CD4-positive, alpha-beta T cell treated with Interleukin-15 for 4 hours (primary cell): ENCODE results near the gene CYP3A5.
"Not testable (repeated sequence)": the region's sequence is repeated elsewhere in the genome, so short reads cannot be mapped to it uniquely, and the experiment has no call there.

ENCODE experiments used
- DNase-seq: peaks from one replicate; pipeline ENCODE4 v3.0.0-alpha.2; 2020; ENCODE audit warnings: low spot score

The CYP3A5 gene

DNA sequence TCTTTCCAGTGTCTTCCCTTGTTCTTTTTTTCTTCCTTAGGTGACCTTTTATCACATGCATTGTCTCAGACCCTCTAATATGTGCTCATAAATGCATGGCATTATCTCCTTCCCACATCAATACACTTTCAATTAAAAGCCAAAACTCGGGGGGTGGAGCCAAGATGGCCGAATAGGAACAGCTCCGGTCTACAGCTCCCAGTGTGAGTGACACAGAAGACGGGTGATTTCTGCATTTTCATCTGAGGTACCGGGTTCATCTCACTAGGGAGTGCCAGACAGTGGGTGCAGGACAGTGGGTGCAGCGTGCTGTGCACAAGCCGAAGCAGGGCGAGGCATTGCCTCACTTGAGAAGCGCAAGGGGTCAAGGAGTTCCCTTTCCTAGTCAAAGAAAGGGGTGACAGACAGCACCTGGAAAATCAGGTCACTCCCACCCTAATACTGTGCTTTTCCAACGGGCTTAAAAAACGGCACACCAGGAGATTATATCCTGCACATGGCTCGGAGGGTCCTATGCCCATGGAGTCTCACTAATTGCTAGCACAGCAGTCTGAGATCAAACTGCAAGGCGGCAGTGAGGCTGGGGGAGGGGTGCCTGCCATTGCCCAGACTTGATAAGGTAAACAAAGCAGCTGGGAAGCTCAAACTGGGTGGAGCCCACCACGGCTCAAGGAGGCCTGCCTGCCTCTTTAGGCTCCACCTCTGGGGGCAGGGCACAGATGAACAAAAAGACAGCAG is 6.2 kb upstream of the CYP3A5 start:
- not testable (repeated sequence) for DNase-seq

DNA sequence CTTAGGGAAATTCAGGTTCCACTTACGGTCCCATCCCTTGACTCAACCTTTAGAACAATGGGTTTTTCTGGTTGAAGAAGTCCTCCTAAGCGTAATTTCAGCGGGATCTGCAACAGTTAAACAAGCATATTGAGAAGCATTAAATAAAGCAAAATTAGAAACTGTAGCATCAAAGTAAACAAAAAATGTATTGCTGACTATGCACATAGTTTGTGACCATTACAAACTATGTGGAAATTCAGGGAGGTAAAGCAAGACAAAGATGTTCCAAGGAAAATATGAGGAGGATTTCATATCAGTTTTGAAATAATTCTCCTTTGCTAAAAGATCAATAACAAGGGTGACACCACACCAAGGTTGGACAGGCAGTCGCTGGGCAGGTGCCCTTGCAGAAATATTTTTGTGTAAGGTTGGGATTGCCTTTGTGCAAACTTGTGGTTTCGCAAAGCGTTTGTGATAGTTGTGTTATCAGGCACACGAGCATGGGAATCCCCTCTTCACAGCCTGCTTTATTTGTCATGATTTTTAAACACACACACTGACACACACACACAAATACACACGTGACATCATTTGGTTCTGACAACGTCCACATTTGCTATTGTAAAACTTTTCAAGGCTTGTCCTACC is 5.4 kb upstream of the CYP3A5 start:
- no peak for DNase-seq

DNA sequence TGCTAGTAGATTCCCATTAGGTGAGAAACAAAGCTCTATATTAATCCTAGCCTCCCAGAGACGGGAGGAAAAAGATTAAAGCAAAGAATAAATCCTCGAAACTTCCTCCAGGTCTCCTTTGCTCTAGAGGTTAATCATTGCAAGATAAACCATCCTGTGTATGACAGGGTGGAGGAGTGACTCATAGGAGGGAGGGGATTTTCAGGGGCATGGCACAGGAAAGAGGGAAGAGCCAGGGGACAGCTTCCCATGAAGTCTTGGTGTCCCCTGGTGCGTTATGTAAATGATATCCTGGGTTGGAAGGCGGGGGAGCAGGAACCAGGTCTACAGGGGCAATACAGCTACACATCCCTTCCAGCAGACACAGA is 780 bp downstream of the CYP3A5 start:
- no peak for DNase-seq

DNA sequence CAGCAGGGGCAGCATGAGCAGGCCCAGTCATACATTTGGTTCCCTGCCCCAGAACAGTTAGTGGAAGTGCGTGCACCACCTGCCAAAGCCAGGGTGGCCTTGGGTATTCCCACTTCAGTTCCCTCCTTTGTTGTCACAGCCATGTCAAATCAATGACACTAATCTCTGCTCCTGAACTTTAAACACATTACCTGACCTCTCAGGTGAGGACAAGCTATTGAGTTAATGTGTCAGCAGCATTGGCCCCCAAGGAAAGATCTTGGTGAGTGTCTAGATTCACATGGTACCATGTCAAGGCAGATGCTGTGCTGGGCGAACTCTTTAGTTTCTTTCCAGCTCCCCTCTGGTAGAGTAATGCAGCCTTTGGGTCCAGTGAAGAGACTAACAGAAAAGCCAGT is 2.1 kb downstream of the CYP3A5 start:
- no peak for DNase-seq

DNA sequence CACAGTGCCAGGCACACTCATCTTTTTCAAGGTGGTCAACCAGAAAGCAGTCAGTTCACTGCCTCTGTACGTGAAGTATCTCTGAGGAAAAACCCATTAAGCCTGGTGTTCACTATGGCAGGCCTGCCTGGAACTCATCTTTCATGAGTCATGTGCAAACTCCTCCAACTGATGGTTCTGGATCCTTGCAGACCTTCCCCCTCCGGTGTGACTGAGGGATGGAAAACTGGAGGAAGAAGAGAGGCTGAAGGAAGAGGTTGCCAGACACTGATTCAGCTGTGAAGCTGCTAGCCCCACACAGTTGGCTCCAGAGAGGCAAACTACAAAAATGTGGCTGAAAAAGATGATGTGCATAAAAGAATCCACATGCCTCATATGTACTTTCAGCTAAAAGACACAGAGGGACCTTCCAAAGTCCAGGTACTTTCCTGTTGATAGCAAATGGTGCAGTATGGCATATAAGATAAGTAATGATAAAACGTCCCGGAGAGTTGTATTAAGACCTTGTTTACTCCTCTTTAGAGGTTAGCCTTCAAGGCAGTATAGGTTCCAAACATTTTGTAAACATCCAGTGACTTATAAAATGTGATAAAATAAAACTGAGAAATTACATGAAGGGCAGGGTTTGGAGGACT is 2.7 kb downstream of the CYP3A5 start:
- DNase-seq = no peak

DNA sequence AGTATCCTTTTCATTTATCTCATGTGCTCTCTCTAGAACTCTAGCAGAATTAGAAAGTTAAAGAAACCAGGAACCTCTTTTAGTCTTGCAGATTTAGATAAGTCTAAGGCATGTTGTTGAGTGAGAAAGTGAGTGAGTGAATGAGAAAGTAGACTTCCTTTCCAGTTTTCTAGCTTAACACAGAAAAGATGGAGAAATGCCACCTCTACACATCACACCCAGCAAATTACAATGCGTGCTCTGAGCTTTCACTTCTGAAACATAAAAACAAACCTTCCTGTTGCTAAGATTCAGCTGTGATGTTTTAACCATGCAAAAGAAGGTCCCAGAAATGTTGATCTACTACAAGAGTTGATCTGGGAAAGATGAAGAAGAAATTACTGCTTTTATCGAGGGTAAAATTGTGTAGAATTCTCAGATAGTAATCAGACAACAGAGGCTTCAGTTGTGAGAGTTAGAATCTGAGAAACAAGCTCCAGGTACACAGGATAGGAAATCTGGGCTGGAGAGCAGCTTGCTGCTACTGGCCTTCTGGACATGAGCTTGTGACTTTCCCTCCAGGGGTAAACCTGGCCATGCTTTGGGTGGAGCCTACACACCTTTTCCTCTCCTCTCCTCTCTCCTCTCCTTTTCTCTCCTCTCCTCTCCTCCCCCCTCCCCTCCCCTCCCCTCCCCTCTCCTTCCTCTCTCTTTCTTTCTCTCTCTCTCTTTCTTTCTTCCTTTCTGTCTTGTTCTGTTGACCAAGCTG is 4.6 kb downstream of the CYP3A5 start:
- DNase-seq = no peak

DNA sequence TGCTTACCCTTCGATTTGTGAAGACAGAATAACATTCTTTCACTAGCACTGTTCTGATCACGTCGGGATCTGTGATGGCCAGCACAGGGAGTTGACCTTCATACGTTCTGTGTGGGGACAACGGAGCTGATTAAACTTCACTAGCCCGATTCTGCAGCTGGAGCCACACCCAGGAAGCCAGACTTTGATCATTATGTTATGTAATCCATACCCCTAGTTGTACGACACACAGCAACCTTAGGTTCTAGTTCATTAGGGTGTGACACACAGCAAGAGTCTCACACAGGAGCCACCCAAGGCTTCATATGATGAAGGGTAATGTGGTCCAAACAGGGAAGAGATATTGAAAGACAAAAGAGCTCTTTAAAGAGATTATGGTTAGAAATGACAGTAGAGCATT is 7.2 kb downstream of the CYP3A5 start:
- no peak for DNase-seq

DNA sequence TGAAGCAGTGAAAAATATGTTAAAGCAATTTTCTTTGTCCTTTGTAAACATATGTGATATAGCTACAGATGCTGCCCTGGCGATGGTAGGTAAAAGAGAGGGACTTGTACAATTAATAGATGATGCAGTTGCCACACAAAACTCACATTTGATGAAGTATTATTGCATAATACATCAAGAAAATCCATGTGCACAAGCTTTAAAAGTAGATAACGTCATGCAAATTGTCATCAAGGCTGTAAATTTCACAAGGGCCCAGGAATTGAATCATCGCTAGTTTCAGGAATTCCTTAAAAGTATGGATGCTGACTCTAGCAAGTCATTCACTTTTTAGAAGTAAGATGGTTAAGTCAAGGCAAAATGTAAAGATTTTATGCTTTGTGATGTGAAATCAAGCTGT is 10.0 kb downstream of the CYP3A5 start:
- DNase-seq = no peak

DNA sequence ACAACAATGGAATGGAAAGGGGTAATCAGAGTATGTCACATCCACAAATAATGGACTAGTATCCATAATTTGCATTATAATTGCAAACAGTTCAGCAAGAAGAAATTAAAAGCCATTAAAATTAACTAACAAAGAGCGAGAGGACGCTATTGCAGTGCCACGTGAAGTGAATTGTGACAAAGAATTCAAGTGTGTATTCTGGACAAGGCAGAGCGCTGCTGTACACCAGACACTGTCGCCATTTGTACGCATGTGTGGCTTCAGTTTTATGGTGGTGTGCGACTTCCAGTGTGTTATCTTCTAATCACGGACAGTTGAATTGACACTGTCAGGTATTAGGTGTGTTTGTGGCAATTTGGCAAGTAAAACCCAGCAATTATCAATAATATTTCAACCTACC is 11.3 kb downstream of the CYP3A5 start:
- DNase-seq = no peak

DNA sequence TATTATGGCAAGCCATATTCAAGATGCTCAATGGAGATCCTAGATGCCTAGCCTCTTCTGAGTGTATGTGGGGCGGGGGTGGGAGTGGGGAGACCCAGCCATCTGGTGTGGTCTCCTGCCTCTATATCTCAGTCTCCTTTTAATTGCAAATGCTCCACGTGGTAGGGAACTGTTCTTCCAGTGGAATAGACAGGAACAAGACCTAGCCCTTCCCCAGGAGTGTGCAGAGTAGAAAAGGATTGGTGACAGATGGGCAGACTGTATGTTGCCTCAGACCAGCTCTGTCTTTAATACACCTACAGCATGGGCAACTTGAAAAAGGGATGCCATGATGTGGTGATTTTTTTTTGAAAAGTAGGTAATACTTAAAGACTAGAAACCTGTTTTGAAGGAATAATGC is 12.6 kb downstream of the CYP3A5 start:
- DNase-seq = no peak

DNA sequence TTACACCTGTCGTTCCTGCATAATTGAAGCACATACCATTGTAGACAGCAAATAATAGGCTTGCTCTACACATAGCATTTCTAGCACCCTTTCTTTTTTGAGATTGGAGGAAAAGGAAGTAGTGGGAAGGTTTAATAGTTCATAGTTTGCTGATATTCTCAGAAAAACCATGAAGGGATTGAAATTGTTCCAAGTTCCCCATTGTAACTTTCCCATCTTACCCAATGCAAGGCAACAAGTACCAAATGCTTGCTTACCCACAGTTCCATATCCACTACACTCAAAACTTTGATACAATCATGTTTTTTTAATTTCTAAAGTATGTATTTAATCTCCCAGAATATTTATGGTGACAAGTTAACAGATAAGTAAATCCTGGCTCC is 13.8 kb downstream of the CYP3A5 start:
- no peak for DNase-seq

DNA sequence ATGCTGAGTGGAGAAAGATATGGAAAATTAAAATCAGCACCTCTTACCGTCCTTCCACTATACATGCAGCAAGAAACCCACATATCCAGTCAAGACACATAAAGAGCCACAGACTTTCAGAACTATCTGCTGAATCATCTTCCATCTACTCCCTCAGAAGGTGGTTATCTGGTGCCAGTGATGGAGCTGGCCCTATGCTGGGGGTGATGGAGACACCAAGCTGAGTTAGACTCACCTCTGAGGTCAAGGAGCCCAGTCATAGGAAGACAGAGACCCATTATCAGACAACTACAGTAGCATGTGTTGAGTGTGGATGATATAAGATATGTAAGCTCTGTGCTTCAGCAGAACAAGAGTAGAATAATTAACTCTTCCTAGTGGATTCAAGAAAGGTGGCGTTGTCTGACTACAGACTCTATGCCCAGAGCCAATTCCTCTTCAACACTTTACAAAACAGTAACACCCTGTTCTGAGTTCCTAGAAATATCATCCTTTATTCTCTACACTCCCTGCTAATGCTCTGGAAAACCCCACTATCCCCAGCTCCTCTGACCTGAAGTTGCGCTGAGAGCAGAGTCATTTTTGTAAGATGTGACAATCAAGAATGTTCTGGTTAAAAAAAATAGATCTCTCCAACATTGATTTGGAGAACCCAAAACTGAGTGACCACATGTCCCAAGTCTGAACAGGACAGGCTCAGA is 14.3 kb downstream of the CYP3A5 start:
- no peak for DNase-seq

DNA sequence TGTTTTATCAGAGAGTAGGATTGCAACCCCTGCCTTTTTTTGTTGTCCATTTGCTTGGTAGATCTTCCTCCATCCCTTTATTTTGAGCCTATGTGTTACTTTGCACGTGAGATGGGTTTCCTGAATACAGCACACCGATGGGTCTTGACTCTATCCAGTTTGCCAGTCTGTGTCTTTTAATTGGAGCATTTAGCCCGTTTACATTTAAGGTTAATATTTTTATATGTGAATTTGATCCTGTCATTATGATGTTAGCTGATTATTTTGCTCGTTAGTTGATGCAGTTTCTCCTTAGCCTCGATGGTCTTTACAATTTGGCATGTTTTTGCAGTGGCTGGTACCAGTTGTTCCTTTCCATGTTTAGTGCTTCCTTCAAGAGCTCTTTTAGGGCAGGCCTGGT is 21.9 kb downstream of the CYP3A5 start:
- not testable (repeated sequence) for DNase-seq

DNA sequence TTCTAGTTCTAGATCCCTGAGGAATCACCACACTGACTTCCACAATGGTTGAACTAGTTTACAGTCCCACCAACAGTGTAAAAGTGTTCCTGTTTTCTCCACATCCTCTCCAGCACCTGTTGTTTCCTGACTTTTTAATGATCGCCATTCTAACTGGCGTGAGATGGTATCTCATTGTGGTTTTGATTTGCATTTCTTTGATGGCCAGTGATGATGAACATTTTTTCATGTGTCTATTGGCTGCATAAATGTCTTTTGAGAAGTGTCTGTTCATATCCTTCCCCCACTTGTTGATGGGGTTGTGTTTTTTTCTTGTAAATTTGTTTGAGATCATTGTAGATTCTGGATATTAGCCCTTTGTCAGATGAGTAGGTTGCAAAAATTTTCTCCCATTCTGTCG is 25.2 kb downstream of the CYP3A5 start:
- not testable (repeated sequence) for DNase-seq

DNA sequence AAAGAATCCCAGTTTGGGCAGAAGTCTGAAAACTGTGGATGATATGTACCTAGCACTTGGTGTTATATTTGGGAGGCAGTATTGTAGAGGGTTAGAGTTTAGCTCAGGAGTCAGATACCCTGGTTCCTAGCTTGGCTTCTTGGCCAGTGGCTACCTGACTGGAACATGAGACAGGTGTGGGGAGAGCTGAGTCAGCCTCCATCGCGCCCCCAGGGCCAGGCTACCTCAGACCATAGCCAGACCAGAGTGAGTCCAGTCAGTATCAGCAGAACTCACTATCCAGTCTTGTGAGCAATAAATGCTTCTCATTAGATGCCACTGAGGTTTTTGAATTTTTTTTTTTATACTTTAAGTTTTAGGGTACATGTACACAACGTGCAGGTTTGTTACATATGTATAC is 26.0 kb downstream of the CYP3A5 start:
- DNase-seq = no peak

DNA sequence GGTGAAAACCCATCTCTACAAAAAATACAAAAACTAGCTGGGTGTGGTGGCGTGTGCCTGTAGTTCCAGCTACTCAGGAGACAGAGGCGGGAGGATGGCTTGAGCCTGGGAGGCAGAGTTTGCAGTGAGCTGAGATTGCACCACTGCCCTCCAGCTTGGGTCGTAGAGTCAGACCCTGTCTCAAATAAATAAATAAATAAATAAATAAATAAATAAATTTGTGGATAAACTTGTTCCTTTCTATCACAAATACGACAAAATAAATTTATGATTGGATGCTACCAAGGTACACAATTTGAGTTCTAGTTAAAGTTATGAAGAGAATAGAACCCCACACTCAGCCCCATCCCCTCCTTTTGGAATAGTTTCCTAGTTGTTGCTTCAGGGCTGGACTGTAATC is 26.5 kb downstream of the CYP3A5 start:
- DNase-seq = not testable (repeated sequence)

DNA sequence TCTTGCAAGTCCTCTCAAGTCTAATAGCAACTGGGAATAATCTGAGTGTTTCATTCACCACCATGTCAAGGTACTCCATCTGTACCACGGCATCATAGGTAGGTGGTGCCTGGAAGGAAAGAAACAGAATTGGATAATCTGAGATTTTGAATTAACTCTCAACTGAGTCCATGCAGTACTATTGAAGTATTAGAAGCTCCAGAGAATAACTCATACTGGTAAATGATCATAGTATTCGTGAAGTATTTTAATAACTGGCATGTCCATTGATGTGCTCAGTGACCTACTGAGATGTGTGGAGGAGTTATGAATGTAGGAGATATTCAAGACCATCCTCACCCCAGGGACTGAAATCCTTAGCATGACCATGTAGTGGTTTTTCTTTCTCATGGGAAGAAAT is 27.1 kb downstream of the CYP3A5 start:
- no peak for DNase-seq

DNA sequence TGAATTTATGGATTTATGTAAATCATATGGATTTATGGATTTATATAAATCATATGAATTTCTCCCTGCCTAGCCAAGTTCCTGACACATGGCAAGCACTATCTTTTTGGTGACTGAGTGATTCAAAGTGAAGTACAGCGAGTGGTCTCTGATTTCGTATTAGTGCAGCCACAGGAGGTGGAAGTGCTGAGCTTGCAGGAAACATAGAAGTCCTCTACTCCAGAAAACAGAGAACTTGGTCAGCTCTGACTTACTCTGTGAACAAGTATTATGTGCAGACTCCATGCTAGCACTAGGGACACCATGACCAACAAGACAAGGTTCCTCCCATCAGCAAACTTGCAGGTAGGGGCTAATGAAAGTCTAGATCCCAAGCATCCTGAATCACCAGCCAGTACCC is 28.5 kb downstream of the CYP3A5 start:
- DNase-seq = no peak

DNA sequence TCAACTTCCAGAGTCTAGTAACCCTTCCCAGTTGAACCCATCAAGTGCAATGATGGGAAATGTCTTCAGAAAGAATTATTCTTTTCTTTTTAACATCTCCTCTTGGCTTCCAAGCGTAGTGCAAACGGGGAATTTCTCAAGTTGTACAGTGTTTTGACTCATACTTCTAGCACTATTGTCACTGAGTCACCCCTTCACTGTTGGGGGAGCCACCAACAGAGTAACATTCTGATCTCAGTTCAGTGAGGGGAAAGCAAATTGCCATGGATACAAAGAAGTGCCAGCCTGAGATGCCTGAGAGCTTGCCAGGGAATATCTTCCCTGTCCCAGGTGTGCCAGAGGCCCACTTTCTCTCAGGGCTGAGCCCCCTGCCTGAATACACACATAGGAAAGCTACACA is 31.0 kb downstream of the CYP3A5 start:
- DNase-seq = no peak

DNA sequence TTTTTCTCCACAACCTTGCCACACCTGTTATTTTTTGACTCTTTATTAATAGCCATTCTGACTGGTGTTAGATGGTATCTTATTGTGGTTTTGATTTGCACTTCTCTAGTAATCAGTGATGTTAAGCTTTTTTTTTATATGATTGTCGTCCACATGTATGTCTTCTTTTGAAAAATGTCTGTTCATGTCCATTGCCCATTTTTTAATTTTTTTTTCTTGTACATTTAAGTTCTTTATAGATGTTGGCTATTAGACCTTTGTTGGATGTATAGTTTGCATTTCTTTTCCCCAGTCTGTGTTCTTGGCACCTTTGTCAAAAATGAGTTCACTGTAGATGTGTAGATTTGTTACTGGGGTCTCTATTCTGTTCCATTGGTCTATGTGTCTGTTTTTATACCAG is 34.2 kb downstream of the CYP3A5 start:
- no peak for DNase-seq

DNA sequence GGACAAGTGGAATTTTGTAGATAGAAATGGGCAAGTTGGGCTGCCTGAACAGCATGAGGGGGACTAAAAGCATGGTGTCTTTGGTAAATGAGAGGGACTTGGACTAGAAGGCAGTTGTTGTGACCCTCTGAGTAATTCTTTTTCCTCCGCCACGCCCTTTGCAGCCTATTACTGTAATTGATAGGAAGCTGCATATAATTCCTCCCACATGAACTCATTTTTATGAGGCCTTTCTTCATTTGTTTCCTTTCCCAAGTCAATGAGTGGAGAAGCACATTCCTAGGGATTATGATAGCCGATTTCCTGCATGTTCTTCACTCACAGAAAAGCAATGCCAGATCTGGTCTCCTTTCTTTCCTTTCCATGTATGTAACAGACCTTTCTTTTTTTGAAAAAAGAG is 35.4 kb downstream of the CYP3A5 start:
- no peak for DNase-seq

DNA sequence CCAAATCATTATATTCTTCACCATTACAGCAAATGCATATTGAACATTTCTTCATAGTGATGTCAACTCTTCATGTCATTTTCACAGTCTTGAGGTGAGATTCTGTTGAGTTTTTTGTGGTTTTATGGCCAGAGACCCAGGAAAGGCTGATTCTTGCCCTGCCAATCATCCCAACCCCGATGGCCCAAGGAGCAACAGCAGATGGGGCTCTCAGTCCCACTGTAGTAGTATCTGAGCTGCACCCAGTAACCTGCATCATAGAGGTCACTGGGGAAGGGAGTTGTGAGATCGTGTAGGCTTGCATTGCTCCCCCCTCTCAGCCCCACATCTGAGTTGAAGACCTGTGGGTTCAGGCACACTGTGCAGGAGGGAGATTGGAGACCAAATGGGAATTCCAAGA is 36.3 kb downstream of the CYP3A5 start:
- DNase-seq = no peak
